Progenitor cell of endocrine pancreas (in vitro differentiated cells): ENCODE data around the gene XPOT. TPM values are rescaled to one million over a fixed set of nuclear protein-coding genes. Genes with fewer than 3 reads are reported as not detected.

Source experiments
- DNase-seq: peaks from one replicate; pipeline ENCODE4 v3.0.0; 2021; ENCODE audit warnings: low spot score; ENCODE audit not compliant: unreplicated experiment
- H3K27ac Mint-ChIP-seq: 2 replicates; pipeline ENCODE4 v1.8.0; 2021; ENCODE audit warnings: mild to moderate bottlenecking, moderate library complexity, mixed read lengths
- H3K27me3 Mint-ChIP-seq: 2 replicates; pipeline ENCODE4 v1.8.0; 2021; ENCODE audit warnings: mixed read lengths
- H3K36me3 Mint-ChIP-seq: 2 replicates; pipeline ENCODE4 v1.8.0; 2022; ENCODE audit warnings: mixed read lengths; ENCODE audit not compliant: insufficient read depth
- H3K4me1 Mint-ChIP-seq: 2 replicates; pipeline ENCODE4 v1.8.0; 2021; ENCODE audit warnings: low read depth, mixed read lengths
- H3K4me3 Mint-ChIP-seq: 2 replicates; pipeline ENCODE4 v1.8.0; 2021; ENCODE audit warnings: low read depth, mild to moderate bottlenecking, moderate library complexity, mixed read lengths
- H3K9me3 Mint-ChIP-seq: 2 replicates; pipeline ENCODE4 v1.8.0; 2021; ENCODE audit warnings: low read depth, mixed read lengths
- CTCF ChIP-seq: fragments of 200-600 bp; sonication (generic); IDR thresholded peaks from one replicate; pipeline ENCODE4 v1.5.0; 2021; ENCODE audit warnings: antibody characterized with exemption, mild to moderate bottlenecking; ENCODE audit not compliant: unreplicated experiment
- total RNA-seq: library from RNA; stranded (reverse); gene quantifications from 2 replicates; pipeline ENCODE4 v1.2.1, GENCODE V29; 2021

Gene XPOT
- total RNA-seq, 1 donor from 2014 or later: 65.4 TPM

- H3K4me3 Mint-ChIP-seq: no peak overlapping the region
- no peaks in the 10 kb centered on the region for H3K27me3 Mint-ChIP-seq
- peaks cover 18% of the 10 kb centered on the region for H3K4me1 Mint-ChIP-seq
- H3K9me3 Mint-ChIP-seq: no peaks in the 10 kb centered on the region
- H3K27ac Mint-ChIP-seq: no peak overlapping the region
- H3K36me3 Mint-ChIP-seq: peaks cover 4% of the 10 kb centered on the region
- DNase-seq: no peak
- TF ChIP-seq CTCF: no peak
Measured at GRCh38 chr12:64456119-64456518, 51.9 kb downstream of the XPOT start.

DNA sequence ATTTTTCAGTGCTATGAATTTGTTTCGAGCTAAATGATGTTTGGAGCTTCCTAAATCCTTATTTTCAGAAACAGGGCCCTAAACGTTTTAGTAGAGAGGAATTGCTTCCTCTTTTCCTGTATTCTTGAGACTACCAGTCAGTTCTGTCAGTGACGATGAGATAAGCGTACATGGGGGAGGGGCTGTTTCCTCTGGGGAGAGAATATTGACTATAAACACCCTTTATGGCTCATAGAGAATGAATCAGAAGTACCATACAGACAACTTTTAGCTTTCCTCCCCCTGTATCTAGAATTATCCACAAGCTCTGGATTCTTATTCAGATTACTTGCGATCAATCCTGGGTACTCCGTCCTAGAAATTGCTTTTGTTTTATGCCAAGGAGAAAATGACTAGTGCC is 52.8 kb downstream of the XPOT start:
- no peak for TF ChIP-seq CTCF
- peaks cover 4% of the 10 kb centered on the region for H3K36me3 Mint-ChIP-seq
- H3K9me3 Mint-ChIP-seq: no peaks in the 10 kb centered on the region
- peaks cover 15% of the 10 kb centered on the region for H3K4me1 Mint-ChIP-seq
- no peak for DNase-seq
- H3K4me3 Mint-ChIP-seq: no peak overlapping the region
- no peaks in the 10 kb centered on the region for H3K27me3 Mint-ChIP-seq
- peak overlapping the region; percentile 18 for H3K27ac Mint-ChIP-seq

DNA sequence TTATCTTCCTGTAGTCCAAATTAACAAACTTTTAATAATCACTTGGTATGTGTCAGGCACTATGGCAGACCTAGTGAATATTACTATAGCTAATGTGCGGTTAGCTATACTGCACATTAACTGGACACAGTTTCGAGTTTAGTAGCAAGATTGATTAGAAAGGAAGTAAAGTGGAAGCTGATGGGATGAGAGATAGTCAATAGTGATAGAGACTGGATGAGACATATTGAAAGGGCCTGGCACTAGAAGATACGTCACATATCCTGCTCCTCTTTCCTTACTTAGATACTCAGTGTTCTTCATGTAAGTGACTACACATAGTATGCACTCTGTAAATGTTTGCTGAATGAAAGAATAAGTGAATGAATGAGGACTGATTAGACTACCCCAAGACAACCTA is 53.3 kb downstream of the XPOT start:
- TF ChIP-seq CTCF: no peak
- Mint-ChIP-seq H3K36me3 (peaks cover 5% of the 10 kb centered on the region), H3K4me3 (no peak overlapping the region), H3K27ac (peak overlapping the region; percentile 18), H3K9me3 (no peaks in the 10 kb centered on the region), H3K4me1 (peaks cover 15% of the 10 kb centered on the region), H3K27me3 (no peaks in the 10 kb centered on the region)
- DNase-seq: no peak

- Mint-ChIP-seq H3K9me3 (no peaks in the 10 kb centered on the region), H3K27ac (no peak overlapping the region), H3K27me3 (no peaks in the 10 kb centered on the region), H3K4me3 (no peak overlapping the region), H3K36me3 (peaks cover 7% of the 10 kb centered on the region), H3K4me1 (peaks cover 12% of the 10 kb centered on the region)
- DNase-seq: no peak
- no peak for TF ChIP-seq CTCF
Measured at GRCh38 chr12:64457923-64458322, 53.7 kb downstream of the XPOT start.

DNA sequence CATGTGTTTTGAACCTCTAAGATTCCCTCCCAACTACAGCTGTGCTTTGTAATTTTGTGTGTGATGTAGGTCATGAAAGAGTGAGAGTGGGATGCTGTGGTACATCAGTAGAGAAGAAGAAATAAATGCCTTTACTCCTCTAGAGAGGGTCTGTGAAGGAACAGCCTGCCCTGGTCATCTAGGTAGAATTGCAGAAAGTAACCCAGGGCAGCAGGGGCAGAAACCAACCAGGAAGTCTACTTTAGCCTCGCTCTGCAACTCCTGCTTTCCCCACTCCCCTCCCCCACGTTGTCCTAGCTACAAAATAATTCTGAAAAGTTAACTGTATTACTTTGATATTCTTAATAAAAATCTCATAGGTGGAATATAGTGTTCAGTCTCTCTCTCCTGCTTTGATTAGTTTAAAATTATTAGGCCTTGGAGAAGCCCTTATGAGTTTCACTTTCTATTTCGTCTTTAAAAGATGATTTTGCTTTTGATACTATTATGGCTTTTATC is 55.3 kb downstream of the XPOT start:
- peaks cover 8% of the 10 kb centered on the region for H3K36me3 Mint-ChIP-seq
- peaks cover 5% of the 10 kb centered on the region for H3K4me1 Mint-ChIP-seq
- no peak for DNase-seq
- no peaks in the 10 kb centered on the region for H3K9me3 Mint-ChIP-seq
- H3K27me3 Mint-ChIP-seq: no peaks in the 10 kb centered on the region
- H3K27ac Mint-ChIP-seq: no peak overlapping the region
- TF ChIP-seq CTCF: no peak
- no peak overlapping the region for H3K4me3 Mint-ChIP-seq
